OCI-LY7 (cell line): ENCODE results near the gene NR5A2. TPM values are rescaled to one million over a fixed set of nuclear protein-coding genes. Genes with fewer than 3 reads are reported as not detected.

Experiments
- BruUV-seq: library from RNA; stranded (reverse); fragments of 400-500 nt; replicated peaks from 2 replicates; lab custom pipeline; 2021; lab: Mats Ljungman, UMichigan
- CTCF ChIA-PET: fragments of 300-600 bp; sonication (Branson Sonifier 250); formaldehyde crosslinking; loops from one replicate; lab custom pipeline; 2022; ENCODE audit warnings: antibody characterized with exemption; ENCODE audit not compliant: unreplicated experiment; lab: Charles Lee
- POLR2A ChIA-PET: fragments of 300-600 bp; sonication (Branson Sonifier 250); formaldehyde crosslinking; loops from one replicate; lab custom pipeline; 2022; ENCODE audit warnings: antibody characterized with exemption; lab: Charles Lee
- DNase-seq: peaks from one replicate; pipeline ENCODE4 v3.0.0-alpha.2; 2015; ENCODE audit warnings: low spot score
- H2AFZ ChIP-seq: fragments of 200-600 bp; sonication (generic), shearing (Covaris generic); 2 replicates; pipeline ENCODE4 v1.6.1; 2014; ENCODE audit warnings: mild to moderate bottlenecking, antibody characterized with exemption, low read length, moderate library complexity
- H3K27ac ChIP-seq: fragments of 200-600 bp; sonication (generic); 2 replicates; pipeline ENCODE4 v1.5.1; 2014; ENCODE audit warnings: mixed run types, low read depth, mild to moderate bottlenecking, moderate library complexity, low read length, inconsistent platforms; ENCODE audit not compliant: poor library complexity, severe bottlenecking
- H3K36me3 ChIP-seq: fragments of 200-600 bp; sonication (generic); 2 replicates; pipeline ENCODE4 v1.6.1; 2014; ENCODE audit warnings: mild to moderate bottlenecking, antibody characterized with exemption, low read length, moderate library complexity, mixed read lengths; ENCODE audit not compliant: insufficient read depth
- H3K4me1 ChIP-seq: fragments of 200-600 bp; sonication (generic); 2 replicates; pipeline ENCODE4 v1.5.1; 2014; ENCODE audit warnings: mild to moderate bottlenecking, low read length; ENCODE audit not compliant: insufficient read depth, poor library complexity, severe bottlenecking
- H3K4me2 ChIP-seq: fragments of 200-600 bp; sonication (generic); 2 replicates; pipeline ENCODE4 v1.6.1; 2014; ENCODE audit warnings: mild to moderate bottlenecking, low read length
- H3K4me3 ChIP-seq: fragments of 200-600 bp; sonication (generic); 2 replicates; pipeline ENCODE4 v1.5.1; 2014; ENCODE audit warnings: mild to moderate bottlenecking, low read depth, low read length; ENCODE audit not compliant: poor library complexity, severe bottlenecking
- H3K79me2 ChIP-seq: fragments of 200-600 bp; sonication (generic); 2 replicates; pipeline ENCODE4 v1.6.1; 2016; ENCODE audit warnings: low read depth, mild to moderate bottlenecking, low read length, moderate library complexity, mixed read lengths; ENCODE audit not compliant: insufficient read depth
- H3K9me2 ChIP-seq: fragments of 200-600 bp; sonication (generic); 2 replicates; pipeline ENCODE4 v1.6.1; 2016; ENCODE audit warnings: mild to moderate bottlenecking, low read length, mixed read lengths; ENCODE audit not compliant: insufficient read depth
- H3K9me3 ChIP-seq: fragments of 200-600 bp; sonication (generic); 2 replicates; pipeline ENCODE4 v1.6.1; 2014; ENCODE audit warnings: mild to moderate bottlenecking, mixed run types, low read length, mixed read lengths
- H4K20me1 ChIP-seq: fragments of 200-600 bp; sonication (generic); 2 replicates; pipeline ENCODE4 v1.6.1; 2014; ENCODE audit warnings: mild to moderate bottlenecking, antibody characterized with exemption, low read length, moderate library complexity, mixed read lengths; ENCODE audit not compliant: insufficient read depth
- CTCF ChIP-seq: fragments of 200-600 bp; sonication (generic); conservative IDR thresholded peaks from 2 replicates; pipeline ENCODE4 v1.5.1; 2014; ENCODE audit warnings: mild to moderate bottlenecking, antibody characterized with exemption, low read length, moderate library complexity, mixed read lengths
- EZH2phosphoT487 ChIP-seq: fragments of 200-600 bp; sonication (generic); IDR thresholded peaks from 2 replicates; pipeline ENCODE4 v1.6.1; 2018; ENCODE audit warnings: low read depth, borderline replicate concordance, mild to moderate bottlenecking, mixed run types, antibody characterized with exemption, low read length, moderate library complexity, mixed read lengths
- intact Hi-C: fragments of 100-400 bp; cut with micrococcal nuclease; formaldehyde crosslinking; loops from one replicate; pipeline ENCODE4 v1.10.0; 2022; ENCODE audit not compliant: unreplicated experiment
- total RNA-seq, 2 experiments: library from RNA; depleted of rRNA in 1 of 2; stranded (reverse); fragments of >200 nt in 1 of 2; shearing (Covaris generic) in 1 of 2; gene quantifications; 2 replicates each; pipeline ENCODE4 v1.2.3, GENCODE V29; 2014 to 2022

The NR5A2 gene
- total RNA-seq, 2 experiments from 2014 or later: 2.3 to 3.9 TPM

- Histone ChIP-seq H2AFZ (peak overlapping the region; percentile 35), H3K4me2 (no peak overlapping the region), H3K36me3 (no peaks in the 10 kb centered on the region), H3K27ac (no peak overlapping the region), H3K79me2 (no peaks in the 10 kb centered on the region), H4K20me1 (no peaks in the 10 kb centered on the region), H3K4me1 (peaks cover 5% of the 10 kb centered on the region), H3K4me3 (no peak overlapping the region), H3K9me2 (no peaks in the 10 kb centered on the region), H3K9me3 (no peaks in the 10 kb centered on the region)
- intact Hi-C loops: no loop called here
- TF ChIP-seq EZH2phosphoT487 (no peak), CTCF (no peak)
- POLR2A ChIA-PET: interaction anchor here (0.6 to 1.7 kb wide), 3 partner anchors 9 to 254 kb away, joined by 3 to 9 read pairs (median 3); no protein-coding TSS in a partner anchor
- CTCF ChIA-PET: no interaction called here
- no TSS peak for BruUV-seq
- no peak for DNase-seq
Observed at GRCh38 chr1:200207711-200208126, 180.2 kb downstream of the NR5A2 start.

- no peaks in the 10 kb centered on the region for H3K36me3 ChIP-seq
- H3K27ac ChIP-seq: no peak overlapping the region
- POLR2A ChIA-PET: interaction anchor here (0.6 to 1.1 kb wide), 4 partner anchors 42 to 562 kb away, joined by 3 to 4 read pairs (median 3); no protein-coding TSS in a partner anchor
- no TSS peak for BruUV-seq
- H4K20me1 ChIP-seq: no peaks in the 10 kb centered on the region
- no peaks in the 10 kb centered on the region for H3K79me2 ChIP-seq
- H2AFZ ChIP-seq: no peak overlapping the region
- no peak for DNase-seq
- intact Hi-C loops: no loop called here
- H3K9me2 ChIP-seq: no peaks in the 10 kb centered on the region
- no peaks in the 10 kb centered on the region for H3K9me3 ChIP-seq
- TF ChIP-seq CTCF: no peak
- no peak for TF ChIP-seq EZH2phosphoT487
- no peak overlapping the region for H3K4me2 ChIP-seq
- no peak overlapping the region for H3K4me3 ChIP-seq
- CTCF ChIA-PET: no interaction called here
- peaks cover 9% of the 10 kb centered on the region for H3K4me1 ChIP-seq
Observed at GRCh38 chr1:200211157-200211556, 183.6 kb downstream of the NR5A2 start.

- Histone ChIP-seq H2AFZ (no peak overlapping the region), H3K9me3 (no peaks in the 10 kb centered on the region), H3K4me3 (no peak overlapping the region), H3K27ac (no peak overlapping the region), H3K4me1 (peaks cover 4% of the 10 kb centered on the region), H3K4me2 (no peak overlapping the region), H3K36me3 (no peaks in the 10 kb centered on the region), H3K79me2 (no peaks in the 10 kb centered on the region), H4K20me1 (no peaks in the 10 kb centered on the region), H3K9me2 (no peaks in the 10 kb centered on the region)
- ChIA-PET CTCF (no interaction called here), POLR2A (no interaction called here)
- BruUV-seq: no TSS peak
- no peak for DNase-seq
- intact Hi-C loops: no loop called here
- no peak for TF ChIP-seq EZH2phosphoT487
- no peak for TF ChIP-seq CTCF
Observed at GRCh38 chr1:200213392-200213791, 185.9 kb downstream of the NR5A2 start.
